ENCODE results near the gene PLEK. TPM values are rescaled to one million over a fixed set of nuclear protein-coding genes. Genes with fewer than 3 reads are reported as not detected.

PLEK gene
- polyA plus RNA-seq, 1 of the 3 experiments (the other 2 are of a cell fraction): 0.02 TPM

DNA sequence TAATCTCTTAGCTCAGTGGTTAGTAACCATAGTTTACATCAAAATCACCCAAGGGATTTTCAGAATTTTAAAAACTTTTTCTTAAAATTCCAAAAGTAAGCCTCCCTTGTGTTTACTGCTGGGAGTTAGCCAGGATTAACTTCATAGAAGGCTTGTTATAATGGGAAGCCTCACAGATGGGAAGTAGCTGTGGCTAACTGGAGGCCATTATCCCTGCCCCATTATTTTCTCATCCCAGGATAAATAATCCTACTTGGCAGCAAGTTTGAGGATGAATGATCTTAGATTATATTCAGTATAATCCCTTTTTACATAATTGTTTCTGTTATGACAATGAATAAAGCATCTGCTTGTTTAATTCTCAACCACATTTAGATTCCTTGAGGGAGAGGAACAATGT lies 25.5 kb downstream of the PLEK start:
- Histone ChIP-seq H3F3A (replicated peaks; ENCODE audit: insufficient read depth) (no peaks in the 10 kb centered on the region), H3K9me3 (no peaks in the 10 kb centered on the region), H2AFZ (ENCODE audit: low read depth) (no peak overlapping the region), H3K9ac (no peak overlapping the region), H4K20me1 (ENCODE audit: insufficient read depth) (no peaks in the 10 kb centered on the region), H3K4me3 (ENCODE audit: low read depth in 2 of 2, low read length in 1 of 2) (no peak overlapping the region), H3K27me3 (ENCODE audit: insufficient read depth) (peaks cover 7% of the 10 kb centered on the region; the same call in 1 of the 2 replicates), H3K4me1 (ENCODE audit: control insufficient read depth in 1 of 2, insufficient read depth in 2 of 2, low read depth in 1 of 2, low read length in 1 of 2) (no peaks in the 10 kb centered on the region), H3K79me2 (ENCODE audit: insufficient read depth) (no peaks in the 10 kb centered on the region), H3K27ac (ENCODE audit: low read depth in 2 of 2, low read length in 1 of 2) (no peak overlapping the region), H3K9me2 (no peaks in the 10 kb centered on the region), H3K4me2 (no peak overlapping the region), H3K36me3 (replicated peaks in 1 of 2; ENCODE audit: control insufficient read depth in 1 of 2, insufficient read depth in 2 of 2, low read length in 1 of 2) (no peaks in the 10 kb centered on the region)
- TF ChIP-seq TCF12 (IDR thresholded peaks at IDR 0.05): no peak
- TF ChIP-seq, protein P1, sequence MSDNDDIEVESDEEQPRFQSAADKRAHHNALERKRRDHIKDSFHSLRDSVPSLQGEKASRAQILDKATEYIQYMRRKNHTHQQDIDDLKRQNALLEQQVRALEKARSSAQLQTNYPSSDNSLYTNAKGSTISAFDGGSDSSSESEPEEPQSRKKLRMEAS (IDR thresholded peaks at IDR 0.05; ENCODE audit: low read depth): no peak
- no peak for TF ChIP-seq ELF1 (IDR thresholded peaks at IDR 0.05)
- no peak for TF ChIP-seq MXI1 (IDR thresholded peaks at IDR 0.05; ENCODE audit: low read depth, low read length)
- no peak for TF ChIP-seq CHD2 (IDR thresholded peaks at IDR 0.05; ENCODE audit: low read length, partially characterized antibody)
- no peak for TF ChIP-seq SIN3A (IDR thresholded peaks at IDR 0.05; ENCODE audit: borderline replicate concordance, low read depth, low read length)
- no peak for TF ChIP-seq GABPA (IDR thresholded peaks at IDR 0.05; ENCODE audit: low read depth)
- CTCF ChIA-PET: interaction anchor here (1.2 kb wide), 1 partner anchor 74 kb away, joined by 4 read pairs; no protein-coding TSS in a partner anchor
- no peak for DNase-seq
- POLR2A ChIA-PET: no interaction called here

GRCh38 chr2:68391099-68391498 lies 26.0 kb downstream of the PLEK start:
- 77% methylated on average over 2 of the region's 2 CpGs for whole genome bisulfite sequencing (ENCODE audit: low lambda C conversion rate)
- CTCF ChIA-PET: interaction anchor here (1.2 kb wide), 1 partner anchor 74 kb away, joined by 4 read pairs; no protein-coding TSS in a partner anchor
- no peaks in the 10 kb centered on the region for H3K79me2 ChIP-seq (ENCODE audit: insufficient read depth)
- no peaks in the 10 kb centered on the region for H3K36me3 ChIP-seq (replicated peaks in 1 of 2; ENCODE audit: control insufficient read depth in 1 of 2, insufficient read depth in 2 of 2, low read length in 1 of 2)
- H3K9me2 ChIP-seq: no peaks in the 10 kb centered on the region
- H2AFZ ChIP-seq (ENCODE audit: low read depth): no peak overlapping the region
- H3F3A ChIP-seq (replicated peaks; ENCODE audit: insufficient read depth): no peaks in the 10 kb centered on the region
- no peak overlapping the region for H3K4me2 ChIP-seq
- no peak for DNase-seq
- H3K9me3 ChIP-seq: no peaks in the 10 kb centered on the region
- no peaks in the 10 kb centered on the region for H4K20me1 ChIP-seq (ENCODE audit: insufficient read depth)
- peaks cover 7% of the 10 kb centered on the region; the same call in 1 of the 2 replicates for H3K27me3 ChIP-seq (ENCODE audit: insufficient read depth)
- no peak overlapping the region for H3K27ac ChIP-seq (ENCODE audit: low read depth in 2 of 2, low read length in 1 of 2)
- TF ChIP-seq FOXJ3 (CRISPR knock-in tag; IDR thresholded peaks at IDR 0.05): no peak
- TF ChIP-seq MEF2A (IDR thresholded peaks at IDR 0.05; ENCODE audit: borderline replicate concordance, low read depth): no peak
- no peak for TF ChIP-seq SIN3A (IDR thresholded peaks at IDR 0.05; ENCODE audit: borderline replicate concordance, low read depth, low read length)
- no peak for TF ChIP-seq FOSL2 (IDR thresholded peaks at IDR 0.05; ENCODE audit: borderline replicate concordance, low read depth)
- no peak for TF ChIP-seq POLR2AphosphoS5 (IDR thresholded peaks at IDR 0.05; ENCODE audit: low read depth, low read length)
- TF ChIP-seq CHD2 (IDR thresholded peaks at IDR 0.05; ENCODE audit: low read length, partially characterized antibody): no peak
- TF ChIP-seq, protein P2, sequence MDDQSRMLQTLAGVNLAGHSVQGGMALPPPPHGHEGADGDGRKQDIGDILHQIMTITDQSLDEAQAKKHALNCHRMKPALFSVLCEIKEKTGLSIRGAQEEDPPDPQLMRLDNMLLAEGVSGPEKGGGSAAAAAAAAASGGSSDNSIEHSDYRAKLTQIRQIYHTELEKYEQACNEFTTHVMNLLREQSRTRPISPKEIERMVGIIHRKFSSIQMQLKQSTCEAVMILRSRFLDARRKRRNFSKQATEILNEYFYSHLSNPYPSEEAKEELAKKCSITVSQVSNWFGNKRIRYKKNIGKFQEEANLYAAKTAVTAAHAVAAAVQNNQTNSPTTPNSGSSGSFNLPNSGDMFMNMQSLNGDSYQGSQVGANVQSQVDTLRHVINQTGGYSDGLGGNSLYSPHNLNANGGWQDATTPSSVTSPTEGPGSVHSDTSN (IDR thresholded peaks at IDR 0.05): no peak
- no peak for TF ChIP-seq REST (IDR thresholded peaks at IDR 0.05; ENCODE audit: low read depth, low read length)
- TF ChIP-seq NRF1 (IDR thresholded peaks at IDR 0.05; ENCODE audit: low read depth, low read length): no peak
- TF ChIP-seq TEAD4 (IDR thresholded peaks at IDR 0.05; ENCODE audit: borderline replicate concordance, insufficient read depth): no peak
- TF ChIP-seq TCF12 (IDR thresholded peaks at IDR 0.05): no peak
- TF ChIP-seq IRF3 (IDR thresholded peaks at IDR 0.05; ENCODE audit: low read depth, low read length): no peak
- TF ChIP-seq YY1 (IDR thresholded peaks at IDR 0.05; ENCODE audit: low read depth): no peak
- no peak overlapping the region for H3K4me3 ChIP-seq (ENCODE audit: low read depth in 2 of 2, low read length in 1 of 2)
- H3K9ac ChIP-seq: no peak overlapping the region
- no peaks in the 10 kb centered on the region for H3K4me1 ChIP-seq (ENCODE audit: control insufficient read depth in 1 of 2, insufficient read depth in 2 of 2, low read depth in 1 of 2, low read length in 1 of 2)
- POLR2A ChIA-PET: no interaction called here

All from SK-N-SH (cell line).